Prostate gland (tissue), 2 donors: ENCODE measurements around the gene EFS. TPM values are rescaled to one million over a fixed set of nuclear protein-coding genes. Genes with fewer than 3 reads are reported as not detected.
"Not testable (repeated sequence)": the region's sequence is repeated elsewhere in the genome, so short reads cannot be mapped to it uniquely, and the experiment has no call there.

Experiments
- DNase-seq: peaks from one replicate; pipeline ENCODE4 v3.0.0-alpha.2; 2019; ENCODE audit warnings: low spot score
- H3K27ac ChIP-seq, 2 donors: fragments of 200-600 bp; sonication (generic); 2 replicates each; pipeline ENCODE4 v1.5.1; 2017 to 2019
- H3K27me3 ChIP-seq: fragments of 200-600 bp; sonication (generic); replicated peaks from 2 replicates; pipeline ENCODE4 v1.5.1; 2019; ENCODE audit not compliant: insufficient read depth
- H3K36me3 ChIP-seq, 2 donors: fragments of 200-600 bp; sonication (generic); 1 replicate in 1 of 2; 2 replicates in 1 of 2; pipeline versions ENCODE4 v1.5.1 to v1.8.1; 2017 to 2019
- H3K4me1 ChIP-seq: fragments of 200-600 bp; sonication (generic); replicated peaks from 2 replicates; pipeline ENCODE4 v1.5.1; 2019
- H3K4me3 ChIP-seq, 2 donors: fragments of 200-600 bp; sonication (generic); 2 replicates each; pipeline ENCODE4 v1.5.1; 2017 to 2019
- H3K9me3 ChIP-seq: fragments of 200-600 bp; sonication (generic); 2 replicates; pipeline ENCODE4 v1.5.1; 2017
- POLR2A ChIP-seq: fragments of 450-650 bp; IDR thresholded peaks from one replicate; pipeline ENCODE4 v1.6.1; 2016; ENCODE audit warnings: antibody characterized with exemption, mild to moderate bottlenecking
- POLR2AphosphoS5 ChIP-seq: sonication (generic); formaldehyde crosslinking; IDR thresholded peaks from one replicate; pipeline ENCODE4 v1.6.1; 2017; ENCODE audit warnings: antibody characterized with exemption
- WGBS: methylation state at CpG from one replicate; pipeline ENCODE4 v1.1.5; 2018; 5-methylcytosine and 5-hydroxymethylcytosine counted together
- intact Hi-C: fragments of 100-400 bp; cut with DNase I; formaldehyde crosslinking; loops from one replicate; pipeline ENCODE4 v1.14.2; 2022
- total RNA-seq, 2 donors: library from RNA; depleted of rRNA; stranded (reverse); fragments of >200 nt; gene quantifications; one replicate each; pipeline ENCODE4 v1.1.0, GENCODE V29; 2016
- TF ChIP-seq, protein P1 (sequence below), 4 experiments: fragments of 200-600 bp in 2 of 4; fragments of 450-650 bp in 2 of 4; sonication (generic) in 2 of 4; IDR thresholded peaks; 1 replicate in 3 of 4; 2 replicates in 1 of 4; pipeline ENCODE4 v1.5.1; 2016 to 2019; ENCODE audit warnings: antibody characterized with exemption in 4 of 4, mild to moderate bottlenecking in 2 of 4, moderate library complexity in 2 of 4

Gene EFS
- total RNA-seq, 2 donors from 2014 or later: 26.5 to 53.2 TPM

DNA sequence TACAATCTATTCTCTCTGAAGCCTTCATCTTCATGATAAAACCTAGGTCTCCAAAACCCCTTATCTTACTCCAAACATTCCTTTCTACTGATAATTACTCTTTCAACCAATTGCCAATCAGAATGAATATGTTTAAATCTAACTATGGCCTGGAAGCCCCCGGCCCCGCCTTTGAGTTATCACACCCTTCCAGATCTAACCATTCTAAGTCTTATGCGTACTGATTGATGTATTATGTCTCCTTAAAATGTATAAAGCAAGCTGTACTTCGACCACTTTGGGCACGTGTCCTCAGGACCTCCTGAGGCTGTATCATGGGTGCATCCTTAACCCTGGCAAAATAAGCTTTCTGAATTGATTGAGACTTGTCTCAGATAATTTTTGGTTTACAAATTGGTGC lies 29.3 kb downstream of the EFS start:
- Histone ChIP-seq H3K27me3 (no peaks in the 10 kb centered on the region), H3K36me3 (no peaks in the 10 kb centered on the region), H3K4me1 (no peaks in the 10 kb centered on the region), H3K4me3 (no peak overlapping the region), H3K27ac (no peak overlapping the region), H3K9me3 (no peaks in the 10 kb centered on the region)
- no peak for TF ChIP-seq POLR2AphosphoS5
- 93% methylated on average over 5 of the region's 5 CpGs for WGBS
- intact Hi-C loops: no loop called here
- DNase-seq: no peak

GRCh38 chr14:23327947-23328744 lies 36.8 kb downstream of the EFS start:
- DNase-seq: peak; percentile 82

GRCh38 chr14:23326491-23327332 lies 38.3 kb downstream of the EFS start:
- Histone ChIP-seq H3K36me3 (peaks cover 0 to 7% of the 10 kb centered on the region in 2 donors), H3K4me3 (no peak overlapping the region), H3K4me1 (no peaks in the 10 kb centered on the region), H3K27me3 (no peaks in the 10 kb centered on the region), H3K9me3 (no peaks in the 10 kb centered on the region), H3K27ac (no peak overlapping the region)
- TF ChIP-seq POLR2AphosphoS5 (no peak), POLR2A (no peak)
- DNase-seq: no peak
- intact Hi-C loops: loop anchor here (10.0 kb wide), 1 partner anchor 238 kb away; the partner anchor contains the start of gene AP1G2
- 73% methylated on average over 13 of the region's 13 CpGs for WGBS

More at GRCh38 chr14:23327947-23328744, 36.8 kb downstream of the EFS start:
- H3K36me3 ChIP-seq: peaks cover 0 to 7% of the 10 kb centered on the region in 2 donors
- no peak overlapping the region for H3K4me3 ChIP-seq
- no peaks in the 10 kb centered on the region for H3K27me3 ChIP-seq
- H3K27ac ChIP-seq: peak overlapping the region; percentile 37 to 78
- intact Hi-C loops: loop anchor here (1.0 to 10.0 kb wide), 2 partner anchors 52 to 237 kb away; partner anchors contain the start of gene AP1G2
- no peaks in the 10 kb centered on the region for H3K9me3 ChIP-seq
- TF ChIP-seq POLR2A (no peak), POLR2AphosphoS5 (peak; percentile 73)
- TF ChIP-seq, protein P1, sequence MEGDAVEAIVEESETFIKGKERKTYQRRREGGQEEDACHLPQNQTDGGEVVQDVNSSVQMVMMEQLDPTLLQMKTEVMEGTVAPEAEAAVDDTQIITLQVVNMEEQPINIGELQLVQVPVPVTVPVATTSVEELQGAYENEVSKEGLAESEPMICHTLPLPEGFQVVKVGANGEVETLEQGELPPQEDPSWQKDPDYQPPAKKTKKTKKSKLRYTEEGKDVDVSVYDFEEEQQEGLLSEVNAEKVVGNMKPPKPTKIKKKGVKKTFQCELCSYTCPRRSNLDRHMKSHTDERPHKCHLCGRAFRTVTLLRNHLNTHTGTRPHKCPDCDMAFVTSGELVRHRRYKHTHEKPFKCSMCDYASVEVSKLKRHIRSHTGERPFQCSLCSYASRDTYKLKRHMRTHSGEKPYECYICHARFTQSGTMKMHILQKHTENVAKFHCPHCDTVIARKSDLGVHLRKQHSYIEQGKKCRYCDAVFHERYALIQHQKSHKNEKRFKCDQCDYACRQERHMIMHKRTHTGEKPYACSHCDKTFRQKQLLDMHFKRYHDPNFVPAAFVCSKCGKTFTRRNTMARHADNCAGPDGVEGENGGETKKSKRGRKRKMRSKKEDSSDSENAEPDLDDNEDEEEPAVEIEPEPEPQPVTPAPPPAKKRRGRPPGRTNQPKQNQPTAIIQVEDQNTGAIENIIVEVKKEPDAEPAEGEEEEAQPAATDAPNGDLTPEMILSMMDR (IDR thresholded peaks at IDR 0.05): peak; percentile 87 to 98 (median 92)
- H3K4me1 ChIP-seq: no peaks in the 10 kb centered on the region
- WGBS: 42% methylated on average over 4 of the region's 4 CpGs

- H3K27ac ChIP-seq: not testable (repeated sequence)
These were observed 39.2 kb downstream of the EFS start for GRCh38 chr14:23325746-23326145.

GRCh38 chr14:23324993-23325392 lies 40.0 kb downstream of the EFS start:
- 81% methylated on average over 7 of the region's 7 CpGs for WGBS
- intact Hi-C loops: loop anchor here (5.0 to 10.0 kb wide), 2 partner anchors 142 to 240 kb away; partner anchors contain the start of genes AP1G2 and NGDN
- TF ChIP-seq POLR2AphosphoS5: no peak
- TF ChIP-seq, protein P1 (IDR thresholded peaks at IDR 0.05): no peak
- TF ChIP-seq POLR2A: no peak
- no peaks in the 10 kb centered on the region for H3K27me3 ChIP-seq
- no peak overlapping the region for H3K27ac ChIP-seq
- H3K36me3 ChIP-seq: peaks cover 0 to 7% of the 10 kb centered on the region in 2 donors
- H3K9me3 ChIP-seq: no peaks in the 10 kb centered on the region
- DNase-seq: no peak
- H3K4me3 ChIP-seq: no peak overlapping the region
- no peaks in the 10 kb centered on the region for H3K4me1 ChIP-seq

More at GRCh38 chr14:23325746-23326145, 39.2 kb downstream of the EFS start:
- not testable (repeated sequence) for H3K4me3 ChIP-seq, H3K27me3 ChIP-seq, H3K4me1 ChIP-seq, H3K9me3 ChIP-seq, H3K36me3 ChIP-seq, DNase-seq
- intact Hi-C loops: loop anchor here (10.0 kb wide), 1 partner anchor 239 kb away; the partner anchor contains the start of gene AP1G2
- 92% methylated on average over 5 of the region's 5 CpGs for WGBS

GRCh38 chr14:23324455-23324846 lies 40.5 kb downstream of the EFS start:
- H3K36me3 ChIP-seq: peaks cover 0 to 7% of the 10 kb centered on the region in 2 donors
- WGBS: 55% methylated on average over 2 of the region's 2 CpGs
- TF ChIP-seq POLR2AphosphoS5 (no peak), POLR2A (no peak)
- TF ChIP-seq, protein P1 (IDR thresholded peaks at IDR 0.05): no peak
- no peaks in the 10 kb centered on the region for H3K9me3 ChIP-seq
- H3K4me3 ChIP-seq: no peak overlapping the region
- no peaks in the 10 kb centered on the region for H3K4me1 ChIP-seq
- no peak overlapping the region for H3K27ac ChIP-seq
- no peak for DNase-seq
- intact Hi-C loops: loop anchor here (5.0 to 10.0 kb wide), 2 partner anchors 143 to 240 kb away; partner anchors contain the start of genes AP1G2 and NGDN
- H3K27me3 ChIP-seq: no peaks in the 10 kb centered on the region
